CD4-positive, alpha-beta T cell treated with Interleukin-4 for 4 hours (primary cell): Measurements from ENCODE around the gene EIF2B5.

Source experiments
- DNase-seq: peaks from one replicate; pipeline ENCODE4 v3.0.0-alpha.2; 2020

EIF2B5 gene

DNA sequence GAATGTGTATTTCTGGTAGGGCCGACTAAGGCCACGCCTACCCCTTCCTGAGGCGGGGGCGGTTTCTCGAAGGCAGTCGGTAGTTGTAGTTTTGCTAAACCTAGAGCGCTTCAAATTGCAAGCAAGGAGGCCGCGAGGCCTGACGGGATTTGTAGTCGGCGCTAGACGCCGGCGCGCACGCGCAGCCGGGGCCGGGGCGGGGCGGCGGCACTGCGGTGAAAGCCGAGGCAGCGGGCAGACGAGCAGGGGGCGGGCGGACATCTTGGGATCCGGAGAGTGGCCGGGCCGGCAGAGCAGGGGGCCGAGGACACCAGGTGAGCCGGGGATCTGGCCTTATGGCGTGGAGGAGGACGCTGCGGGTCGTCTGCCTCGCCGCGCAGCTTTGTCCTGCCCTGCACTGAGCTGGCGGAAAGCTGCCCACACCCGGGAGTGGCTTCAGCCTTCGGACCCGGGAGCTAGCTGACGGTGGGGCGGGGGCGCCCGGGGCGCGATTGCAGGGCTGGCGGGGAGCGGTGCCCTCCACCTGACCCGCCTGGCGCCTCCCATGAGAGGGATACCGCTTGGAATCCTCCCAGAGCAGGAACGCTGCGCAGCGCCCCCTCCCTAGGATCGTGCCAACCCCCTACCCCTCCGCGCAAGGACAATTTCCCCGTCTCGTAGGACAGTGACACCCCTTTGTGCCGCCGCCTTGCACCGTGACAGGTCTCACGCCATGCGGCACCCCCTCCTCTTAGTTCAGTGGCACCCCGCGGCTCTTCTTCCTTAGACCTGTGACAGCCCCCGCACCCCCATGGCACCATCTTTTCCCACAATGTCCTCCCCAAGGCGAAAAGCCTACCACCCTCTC, 39.7 kb downstream of the EIF2B5 start, which contains the start of gene AP2M1:
Gene AP2M1, plus strand, starts transcription at position 210 of the 847 bp plus-strand sequence. CDS start 2,139 bp downstream, outside the sequence.
- peak; percentile 99 for DNase-seq

DNA sequence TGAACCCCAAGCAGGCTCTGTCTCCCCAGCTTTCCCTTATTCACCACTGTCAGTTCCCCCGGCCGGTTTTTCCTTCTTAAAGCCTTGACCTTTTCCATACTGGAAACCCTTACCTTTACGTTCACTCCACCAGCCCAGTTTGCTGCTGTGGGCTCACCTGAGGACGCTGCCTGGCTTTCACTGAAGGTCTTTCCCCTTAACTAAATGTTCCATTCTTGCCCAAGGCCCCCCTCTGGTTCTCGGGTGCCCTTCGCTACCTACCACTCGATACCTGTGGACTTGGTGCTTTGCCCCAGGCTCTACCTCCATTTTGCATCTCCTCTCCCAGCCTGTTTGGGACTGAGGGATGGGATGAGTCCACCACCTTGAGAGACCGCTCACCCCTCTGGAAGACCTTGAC, 40.3 kb downstream of the EIF2B5 start:
- DNase-seq = no peak

DNA sequence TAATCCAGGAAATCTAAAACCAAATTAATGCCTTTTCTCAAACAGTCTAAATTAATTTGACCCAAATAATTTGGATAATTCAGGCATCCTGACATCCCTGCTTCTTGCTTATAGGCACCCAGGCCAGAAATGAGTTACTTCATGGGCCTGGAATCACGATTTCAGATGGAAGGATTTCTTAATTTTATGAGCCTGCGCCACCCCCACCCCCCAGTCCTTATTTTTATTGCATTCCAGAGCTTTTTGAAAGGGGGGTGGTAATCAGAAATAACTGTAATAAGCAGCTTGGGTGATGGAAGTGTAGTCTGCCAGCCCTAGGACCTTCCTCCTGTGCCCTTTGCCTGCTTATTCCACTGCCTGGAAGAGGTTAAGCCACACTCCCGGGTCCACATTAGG, 40.8 kb downstream of the EIF2B5 start:
- no peak for DNase-seq

DNA sequence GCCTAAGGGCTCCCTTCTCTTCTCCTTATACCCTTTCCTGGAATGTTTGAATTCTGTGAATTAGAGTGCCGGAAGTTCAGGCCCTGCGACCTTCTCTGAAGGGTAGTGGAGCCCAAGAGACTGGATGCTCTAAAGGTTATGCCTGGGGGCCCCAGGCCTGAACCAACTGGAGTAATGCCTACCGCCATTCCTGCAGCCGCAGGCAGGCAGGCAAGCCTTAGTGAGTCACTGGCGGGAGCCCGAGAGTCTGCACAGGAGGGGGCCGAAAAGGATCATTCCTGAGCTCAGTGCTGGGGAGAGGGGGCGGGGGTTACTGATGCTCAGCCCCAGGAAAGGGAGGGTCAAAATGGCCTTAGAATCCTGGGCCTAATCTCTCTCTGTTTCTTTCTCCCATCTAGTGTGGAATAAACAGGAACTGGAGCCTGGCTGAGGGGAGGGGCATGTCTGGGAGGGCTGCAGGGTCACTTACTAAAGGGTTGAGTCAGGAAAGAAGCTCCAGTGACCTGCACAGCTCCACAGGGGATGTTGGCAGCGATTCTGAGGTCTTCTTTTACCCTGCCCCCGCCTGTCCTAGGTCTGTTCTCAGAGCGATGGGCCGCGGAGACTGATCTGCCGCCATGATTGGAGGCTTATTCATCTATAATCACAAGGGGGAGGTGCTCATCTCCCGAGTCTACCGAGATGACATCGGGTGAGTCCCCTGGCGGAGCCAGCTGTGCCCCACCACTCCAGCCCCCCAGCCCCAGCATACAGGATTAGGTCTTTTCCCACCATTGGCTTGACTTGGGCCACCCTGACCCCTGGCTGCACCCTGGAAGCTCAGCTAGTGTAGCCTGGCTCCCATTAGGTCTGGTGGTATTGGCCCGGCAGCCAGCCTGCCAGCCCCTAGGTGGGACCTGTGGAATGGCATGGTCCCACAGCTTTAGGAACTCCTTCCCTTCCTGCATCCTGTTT, 41.5 kb downstream of the EIF2B5 start:
- no peak for DNase-seq

DNA sequence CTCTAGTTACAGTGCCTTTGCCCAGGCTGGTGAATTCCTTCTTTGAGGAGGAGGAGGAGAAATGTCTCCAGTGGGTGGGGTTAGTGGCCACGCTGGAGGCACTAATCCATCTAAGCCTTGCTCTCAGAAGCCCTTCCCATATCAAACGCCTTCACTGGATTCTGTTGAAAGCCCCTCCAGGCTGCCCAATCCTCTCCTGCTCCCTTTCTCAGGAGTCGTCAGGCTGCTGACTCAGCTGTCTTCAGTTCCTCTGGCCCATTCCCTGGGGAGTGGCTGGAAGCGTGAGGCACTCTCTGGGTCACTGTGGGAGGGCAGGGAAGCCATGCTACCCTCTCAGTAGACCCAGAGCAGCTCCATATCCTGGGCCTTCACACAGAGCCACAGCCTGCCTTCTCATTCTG, 42.2 kb downstream of the EIF2B5 start:
- DNase-seq = no peak

DNA sequence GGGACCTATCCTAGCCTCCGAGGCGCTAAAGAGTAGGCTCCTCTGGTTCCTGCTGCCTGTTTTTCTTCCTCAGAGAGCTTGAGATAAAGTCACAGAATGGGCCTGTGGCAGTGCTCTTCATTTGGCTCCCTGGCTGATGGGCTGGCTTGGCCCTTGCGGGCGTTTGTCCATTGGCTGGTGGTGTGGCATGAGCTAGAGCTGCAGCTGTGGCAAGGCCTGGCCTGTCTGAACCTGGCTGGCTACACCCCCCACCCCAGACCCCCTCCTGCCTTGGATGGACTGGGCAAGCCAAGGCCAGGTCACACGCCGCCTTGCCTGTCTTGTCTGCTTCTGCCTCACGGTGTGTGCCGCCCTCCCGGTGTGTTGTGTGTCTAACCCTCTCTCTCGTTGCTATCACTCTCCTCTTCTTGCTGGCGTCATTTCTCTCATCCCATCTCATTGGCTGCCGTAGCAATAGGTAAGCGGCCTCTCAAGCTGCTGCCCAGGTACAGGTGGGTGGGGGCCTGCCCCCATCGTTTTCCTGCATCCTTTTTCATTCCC, 42.7 kb downstream of the EIF2B5 start:
- DNase-seq = no peak

DNA sequence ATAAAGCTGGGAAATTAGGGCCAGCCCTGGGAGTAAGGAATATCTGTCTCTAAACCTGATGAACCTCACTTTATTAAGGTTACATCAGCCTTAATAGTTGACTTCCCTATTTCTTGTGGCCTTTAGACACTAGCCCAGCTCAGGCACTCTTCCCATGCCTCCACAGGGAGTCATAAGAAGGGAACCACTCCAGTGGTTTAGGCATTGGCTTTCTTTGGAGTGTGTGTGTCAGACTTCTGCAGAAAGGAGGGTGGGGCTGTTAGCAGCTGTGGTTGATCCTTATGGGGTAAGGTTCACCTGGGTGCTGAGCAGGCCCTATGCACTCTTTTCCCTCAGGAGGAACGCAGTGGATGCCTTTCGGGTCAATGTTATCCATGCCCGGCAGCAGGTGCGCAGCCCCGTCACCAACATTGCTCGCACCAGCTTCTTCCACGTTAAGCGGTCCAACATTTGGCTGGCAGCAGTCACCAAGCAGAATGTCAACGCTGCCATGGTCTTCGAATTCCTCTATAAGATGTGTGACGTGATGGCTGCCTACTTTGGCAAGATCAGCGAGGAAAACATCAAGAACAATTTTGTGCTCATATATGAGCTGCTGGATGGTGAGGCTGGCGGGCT, 43.5 kb downstream of the EIF2B5 start:
- no peak for DNase-seq

DNA sequence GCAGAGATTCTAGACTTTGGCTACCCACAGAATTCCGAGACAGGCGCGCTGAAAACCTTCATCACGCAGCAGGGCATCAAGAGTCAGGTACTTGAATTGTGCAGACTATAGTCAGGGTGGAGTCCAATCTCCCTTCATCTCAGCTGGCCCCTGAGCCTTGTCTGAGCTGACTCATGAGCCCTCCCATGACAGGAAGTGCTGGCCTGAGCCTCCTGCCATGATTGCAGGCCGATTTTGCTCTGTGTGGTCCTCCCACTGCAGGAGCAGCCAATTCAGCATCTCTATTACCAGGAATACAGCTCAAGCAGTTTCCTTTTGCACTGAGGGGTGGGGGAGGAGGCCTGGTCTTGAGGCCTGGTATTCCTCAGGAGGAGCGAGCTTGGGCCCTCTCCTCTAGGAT, 45.0 kb downstream of the EIF2B5 start:
- no peak for DNase-seq

DNA sequence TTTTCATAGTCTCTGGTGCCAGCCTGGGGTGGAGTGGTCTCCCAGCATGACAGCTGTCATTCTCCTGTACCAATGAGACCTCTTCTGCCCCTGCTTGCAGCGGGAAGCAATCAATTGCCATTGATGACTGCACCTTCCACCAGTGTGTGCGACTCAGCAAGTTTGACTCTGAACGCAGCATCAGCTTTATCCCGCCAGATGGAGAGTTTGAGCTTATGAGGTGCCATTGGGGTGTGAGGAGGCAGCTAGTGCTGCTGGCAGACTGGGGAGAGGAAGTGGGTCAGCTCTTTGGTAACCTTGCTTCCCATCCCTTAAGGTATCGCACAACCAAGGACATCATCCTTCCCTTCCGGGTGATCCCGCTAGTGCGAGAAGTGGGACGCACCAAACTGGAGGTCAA, 46.4 kb downstream of the EIF2B5 start:
- no peak for DNase-seq

DNA sequence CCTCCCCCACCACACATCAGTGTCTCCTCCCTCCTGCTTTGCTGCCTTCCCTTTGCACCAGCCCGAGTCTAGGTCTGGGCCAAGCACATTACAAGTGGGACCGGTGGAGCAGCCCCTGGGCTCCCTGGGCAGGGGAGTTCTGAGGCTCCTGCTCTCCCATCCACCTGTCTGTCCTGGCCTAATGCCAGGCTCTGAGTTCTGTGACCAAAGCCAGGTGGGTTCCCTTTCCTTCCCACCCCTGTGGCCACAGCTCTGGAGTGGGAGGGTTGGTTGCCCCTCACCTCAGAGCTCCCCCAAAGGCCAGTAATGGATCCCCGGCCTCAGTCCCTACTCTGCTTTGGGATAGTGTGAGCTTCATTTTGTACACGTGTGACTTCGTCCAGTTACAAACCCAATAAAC, 48.5 kb downstream of the EIF2B5 start:
- no peak for DNase-seq

DNA sequence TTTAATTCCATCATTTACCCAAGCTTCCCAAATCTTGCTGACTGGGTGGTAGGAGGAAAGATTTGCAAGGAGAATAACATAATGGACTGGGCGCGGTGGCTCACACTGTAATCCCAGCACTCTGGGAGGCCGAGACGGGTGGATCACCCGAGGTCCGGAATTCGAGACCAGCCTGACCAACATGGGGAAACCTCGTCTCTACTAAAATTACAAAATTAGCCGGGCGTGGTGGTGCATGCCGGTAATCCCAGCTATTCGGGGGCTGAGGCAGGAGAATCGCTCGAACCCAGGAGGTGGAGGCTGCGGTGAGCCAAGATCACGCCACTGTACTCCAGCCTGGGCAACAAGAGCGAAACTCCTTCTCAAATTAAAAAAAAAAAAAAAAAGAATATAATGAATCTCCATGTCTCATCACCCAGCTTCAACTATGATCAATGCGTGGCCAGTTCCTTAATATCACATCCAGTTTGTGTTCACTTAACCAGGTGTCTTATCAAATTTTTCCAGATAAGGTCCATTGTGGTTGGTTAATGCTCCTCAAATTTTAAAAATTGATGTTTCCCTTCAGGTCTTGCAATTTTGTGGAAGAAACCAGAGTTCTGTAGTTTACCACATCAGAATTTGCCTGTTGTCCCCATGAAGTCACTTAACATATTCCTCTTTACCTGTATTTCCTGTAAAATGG, 49.5 kb downstream of the EIF2B5 start:
- DNase-seq = no peak

DNA sequence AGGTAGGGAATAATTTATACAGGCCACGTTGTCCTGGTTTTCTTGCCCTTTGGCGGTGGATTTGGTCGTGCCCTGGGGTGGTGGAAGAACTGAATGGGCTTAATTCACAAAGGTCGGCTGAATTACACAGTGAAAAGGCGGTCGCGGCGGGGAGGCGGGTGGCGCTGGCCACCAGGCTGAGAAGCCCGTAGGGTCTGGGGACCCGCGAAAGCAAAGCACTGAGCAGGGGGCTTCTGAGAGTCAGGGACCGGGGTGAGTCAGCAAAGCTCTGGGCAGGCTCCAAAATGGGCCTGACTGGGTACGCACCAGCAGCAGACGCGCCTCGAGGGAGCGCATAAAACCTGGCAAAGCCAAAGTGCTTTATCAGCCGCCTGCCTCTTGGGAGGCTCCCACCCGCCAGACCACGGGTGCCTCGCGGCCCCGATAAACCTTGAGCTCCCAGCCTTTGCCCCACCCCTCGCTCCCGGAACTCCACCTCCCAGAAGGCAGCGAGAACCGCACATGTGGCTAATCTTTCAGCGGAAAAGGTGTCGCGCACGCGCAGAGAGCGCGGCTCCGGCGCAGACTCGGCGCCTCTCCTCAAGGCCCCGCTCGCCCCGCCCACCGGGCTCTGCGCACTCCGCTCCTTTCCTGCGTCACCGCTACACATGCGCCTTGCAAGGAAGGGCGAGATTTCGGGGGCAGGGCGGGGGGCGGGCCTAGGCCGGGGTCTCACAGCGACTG, 50.5 kb downstream of the EIF2B5 start:
- DNase-seq = peak; percentile 99

DNA sequence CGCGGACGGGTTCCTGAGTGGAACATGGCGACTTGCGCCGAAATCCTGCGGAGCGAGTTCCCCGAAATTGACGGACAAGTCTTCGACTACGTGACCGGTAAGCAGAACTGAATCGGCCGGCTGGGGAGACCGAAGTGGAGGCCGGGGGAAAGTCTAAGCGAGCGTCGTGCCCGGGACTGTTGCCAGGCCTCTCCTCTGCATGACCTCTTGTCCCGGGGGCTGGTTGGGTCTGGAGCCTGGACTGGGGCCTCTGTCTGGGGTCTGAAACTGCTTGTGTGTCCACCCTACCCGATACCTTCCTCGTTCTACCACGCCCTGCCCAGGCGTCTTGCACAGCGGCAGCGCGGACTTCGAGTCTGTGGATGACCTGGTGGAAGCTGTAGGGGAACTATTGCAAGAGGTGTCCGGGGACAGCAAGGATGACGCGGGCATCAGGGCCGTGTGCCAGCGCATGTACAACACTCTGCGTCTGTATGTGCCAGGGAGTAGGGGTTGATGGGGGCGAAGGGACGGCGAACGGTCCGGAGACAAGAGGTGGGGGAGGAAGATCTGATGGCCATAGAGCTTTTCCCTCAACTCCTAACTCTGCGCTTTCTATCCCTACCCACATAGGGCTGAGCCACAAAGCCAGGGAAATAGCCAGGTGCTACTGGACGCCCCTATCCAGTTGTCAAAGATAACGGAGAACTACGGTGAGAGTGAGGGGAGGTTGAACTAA, 51.2 kb downstream of the EIF2B5 start, which contains the start of gene ABCF3:
Gene ABCF3, plus strand, starts transcription at position 16 of the 718 bp plus-strand sequence. Its CDS starts 9 bp downstream, at position 25.
- no peak for DNase-seq

DNA sequence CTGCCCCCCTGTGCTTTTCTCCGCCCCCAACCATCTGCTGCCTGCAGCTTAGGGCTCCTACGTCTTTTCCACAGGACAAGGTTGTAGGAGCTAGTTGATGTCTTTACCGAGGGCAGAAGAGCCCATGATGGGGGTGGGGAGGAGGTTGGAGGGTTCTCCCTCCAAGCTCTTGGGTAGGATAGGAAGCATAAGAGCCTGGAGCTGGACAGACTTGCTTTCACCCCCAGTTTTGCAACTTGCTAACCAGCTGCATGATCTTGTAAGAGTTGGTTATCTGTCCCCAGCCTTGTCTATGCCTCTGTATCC, 51.7 kb downstream of the EIF2B5 start:
- no peak for DNase-seq

DNA sequence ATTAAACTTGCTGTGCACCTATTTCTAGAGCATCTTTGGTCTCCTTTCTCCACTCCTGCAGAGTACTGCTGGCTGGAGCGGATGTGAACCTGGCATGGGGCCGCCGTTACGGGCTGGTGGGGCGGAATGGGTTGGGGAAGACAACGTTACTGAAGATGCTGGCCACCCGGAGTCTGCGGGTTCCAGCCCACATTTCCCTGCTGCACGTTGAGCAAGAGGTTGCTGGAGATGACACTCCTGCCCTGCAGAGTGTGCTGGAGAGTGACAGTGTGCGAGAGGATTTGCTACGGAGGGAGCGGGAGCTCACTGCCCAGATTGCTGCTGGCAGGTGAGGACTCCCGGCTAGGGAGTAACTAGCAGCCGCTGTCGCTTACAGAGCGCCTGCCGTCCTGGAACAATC, 52.9 kb downstream of the EIF2B5 start:
- DNase-seq = no peak

DNA sequence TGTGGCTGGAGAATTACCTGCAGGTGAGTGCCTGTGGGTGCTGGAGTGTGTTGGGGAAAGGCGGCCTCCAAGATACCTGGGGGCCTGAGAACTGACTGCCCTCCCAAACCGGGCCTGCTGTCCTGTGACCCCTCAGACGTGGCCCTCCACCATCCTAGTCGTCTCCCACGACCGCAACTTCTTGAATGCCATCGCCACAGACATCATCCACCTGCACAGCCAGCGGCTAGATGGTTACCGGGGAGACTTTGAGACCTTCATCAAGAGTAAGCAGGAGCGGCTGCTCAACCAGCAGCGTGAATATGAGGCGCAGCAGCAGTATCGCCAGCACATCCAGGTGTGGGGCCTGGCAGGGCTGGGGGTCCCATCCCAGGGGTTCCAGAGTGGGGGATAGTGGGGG, 54.3 kb downstream of the EIF2B5 start:
- no peak for DNase-seq

DNA sequence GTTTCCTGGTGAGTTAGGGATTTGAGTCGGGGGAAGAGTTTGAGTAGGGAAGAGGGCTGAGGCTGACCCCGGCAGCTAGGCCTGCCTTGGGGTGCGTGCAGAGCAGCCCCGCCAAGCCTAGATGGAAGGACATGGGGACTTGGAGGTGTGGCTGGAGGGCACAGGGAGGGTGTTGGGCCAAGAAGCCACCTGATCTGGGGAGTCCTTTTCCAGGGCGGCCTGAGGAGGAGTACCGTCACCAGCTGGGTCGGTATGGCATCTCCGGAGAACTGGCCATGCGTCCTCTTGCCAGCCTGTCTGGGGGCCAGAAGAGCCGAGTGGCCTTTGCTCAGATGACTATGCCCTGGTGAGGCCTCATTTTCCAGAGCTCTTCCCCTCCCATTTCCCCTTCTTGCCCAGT, 57.7 kb downstream of the EIF2B5 start:
- DNase-seq = no peak

DNA sequence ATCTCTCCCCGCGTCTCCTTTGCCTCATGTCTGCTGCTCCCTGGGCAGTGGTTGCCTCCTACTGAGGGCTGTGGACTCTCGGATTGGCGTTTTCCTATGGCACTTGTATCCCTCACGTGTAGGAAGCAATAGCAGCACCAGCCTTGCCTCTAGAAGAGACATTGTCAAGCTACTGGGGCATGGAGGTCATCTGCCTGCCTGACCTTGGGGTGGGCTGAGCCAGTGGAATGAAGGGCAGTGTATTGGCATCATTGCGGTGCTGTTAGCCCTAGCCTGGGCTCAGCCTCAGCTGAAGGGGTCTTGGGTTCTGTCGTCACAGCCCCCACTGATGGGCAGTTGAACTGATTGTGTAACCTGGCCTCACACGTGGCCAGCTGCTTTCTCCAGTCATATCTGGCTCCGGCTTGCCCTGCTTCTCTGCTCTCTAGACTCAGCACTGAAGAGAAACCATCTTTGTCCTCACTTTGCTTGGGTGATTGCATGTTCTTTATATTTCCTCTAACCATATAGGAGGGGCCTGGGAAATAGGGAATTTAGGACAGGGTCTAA, 58.9 kb downstream of the EIF2B5 start:
- DNase-seq = no peak
